HepG2 (cell line): ENCODE measurements around the gene RDH8. TPM values are rescaled to one million over a fixed set of nuclear protein-coding genes. Genes with fewer than 3 reads are reported as not detected.
A peak's percentile ranks its signal among the peaks of the same experiment; 100 is the strongest.

ENCODE experiments used
- ATF3 ChIP-seq: sonication (generic); formaldehyde crosslinking; IDR thresholded peaks from 2 replicates; pipeline ENCODE4 v1.4.0; 2020; ENCODE audit warnings: missing genetic modification reagents
- ATF6 ChIP-seq: sonication (generic); formaldehyde crosslinking; conservative IDR thresholded peaks from 2 replicates; pipeline ENCODE4 v1.4.0; 2020; ENCODE audit warnings: missing genetic modification reagents
- ATF7 ChIP-seq, 2 experiments: fragments of 450-650 bp in 1 of 2; sonication (generic) in 1 of 2; formaldehyde crosslinking in 1 of 2; IDR thresholded peaks; 2 replicates each; pipeline versions ENCODE4 v1.4.0 to v1.6.1; 2016 to 2020; ENCODE audit warnings: antibody characterized with exemption in 1 of 2, mild to moderate bottlenecking in 1 of 2, missing genetic modification reagents in 1 of 2
- ATM ChIP-seq: fragments of 450-650 bp; IDR thresholded peaks from 2 replicates; pipeline ENCODE4 v1.7.1; 2017; ENCODE audit warnings: mild to moderate bottlenecking, borderline replicate concordance
- FOXA1 ChIP-seq, 2 experiments: fragments of 450-650 bp in 1 of 2; sonication (generic) in 1 of 2; formaldehyde crosslinking in 1 of 2; IDR thresholded peaks; 2 replicates each; pipeline versions ENCODE4 v1.4.0 to v1.6.1; 2016 to 2020; ENCODE audit warnings: missing genetic modification reagents in 1 of 2
- GABPA ChIP-seq, 2 experiments: IDR thresholded peaks; 2 replicates each; pipeline ENCODE4 v1.6.1; 2011 to 2016; ENCODE audit warnings: low read depth in 2 of 2, low read length in 1 of 2, missing biosample characterization in 1 of 2, missing genetic modification characterization in 1 of 2
- IKZF1 ChIP-seq: fragments of 450-650 bp; IDR thresholded peaks from 2 replicates; pipeline ENCODE4 v1.7.1; 2016
- IRX3 ChIP-seq: sonication (generic); formaldehyde crosslinking; IDR thresholded peaks from 2 replicates; pipeline ENCODE4 v1.8.1; 2023; ENCODE audit warnings: mild to moderate bottlenecking, low read depth, missing genetic modification reagents, borderline replicate concordance
- MTA3 ChIP-seq: sonication (generic); formaldehyde crosslinking; IDR thresholded peaks from 2 replicates; pipeline ENCODE4 v1.4.0; 2020; ENCODE audit warnings: missing genetic modification reagents
- NCOA5 ChIP-seq: sonication (generic); formaldehyde crosslinking; IDR thresholded peaks from 2 replicates; pipeline ENCODE4 v1.4.0; 2020; ENCODE audit warnings: missing genetic modification reagents
- NCOR1 ChIP-seq: fragments of 200-600 bp; sonication (generic); IDR thresholded peaks from 2 replicates; pipeline ENCODE4 v1.7.0; 2017; ENCODE audit warnings: antibody characterized with exemption, low read length, borderline replicate concordance
- NFIC ChIP-seq: IDR thresholded peaks from 2 replicates; pipeline ENCODE4 v1.6.1; 2012; ENCODE audit warnings: mild to moderate bottlenecking, low read length, inconsistent platforms
- NR1H2 ChIP-seq: sonication (generic); formaldehyde crosslinking; IDR thresholded peaks from 2 replicates; pipeline ENCODE4 v1.8.1; 2022; ENCODE audit warnings: low read depth, missing genetic modification reagents, borderline replicate concordance
- RXRB ChIP-seq: IDR thresholded peaks from 2 replicates; pipeline ENCODE4 v1.6.1; 2016; ENCODE audit warnings: borderline replicate concordance, missing genetic modification reagents, missing compliant biosample characterization
- SOX13 ChIP-seq, 3 experiments: fragments of 450-650 bp in 1 of 3; sonication (generic) in 1 of 3; formaldehyde crosslinking in 1 of 3; IDR thresholded peaks in 2 of 3; conservative IDR thresholded peaks in 1 of 3; 2 replicates each; pipeline versions ENCODE4 v1.5.0 to v1.6.1; 2016 to 2020; ENCODE audit warnings: antibody characterized with exemption in 1 of 3, mild to moderate bottlenecking in 1 of 3, missing compliant biosample characterization in 1 of 3, missing genetic modification reagents in 1 of 3, moderate library complexity in 1 of 3
- SP4 ChIP-seq: sonication (generic); formaldehyde crosslinking; IDR thresholded peaks from 2 replicates; pipeline ENCODE4 v1.8.1; 2023; ENCODE audit warnings: mild to moderate bottlenecking, missing genetic modification reagents
- ZBTB46 ChIP-seq: sonication (generic); formaldehyde crosslinking; IDR thresholded peaks from 2 replicates; pipeline ENCODE4 v1.4.0; 2020; ENCODE audit warnings: mild to moderate bottlenecking, missing genetic modification reagents, borderline replicate concordance
- ZBTB7A ChIP-seq: sonication (generic); formaldehyde crosslinking; IDR thresholded peaks from 2 replicates; pipeline ENCODE4 v1.8.0; 2022; ENCODE audit warnings: mild to moderate bottlenecking, missing genetic modification reagents
- ZC3H13 ChIP-seq: sonication (generic); formaldehyde crosslinking; IDR thresholded peaks from 2 replicates; pipeline ENCODE4 v1.8.1; 2023; ENCODE audit warnings: mild to moderate bottlenecking, missing genetic modification reagents, moderate library complexity
- ZFP37 ChIP-seq: sonication (generic); formaldehyde crosslinking; IDR thresholded peaks from 2 replicates; pipeline ENCODE4 v1.4.0; 2020; ENCODE audit warnings: missing genetic modification reagents, borderline replicate concordance
- ZNF138 ChIP-seq: sonication (generic); formaldehyde crosslinking; IDR thresholded peaks from 2 replicates; pipeline ENCODE4 v1.5.0; 2020; ENCODE audit warnings: mild to moderate bottlenecking, low read depth, missing genetic modification reagents
- ZNF484 ChIP-seq: sonication (generic); formaldehyde crosslinking; IDR thresholded peaks from 2 replicates; pipeline ENCODE4 v1.5.1; 2020; ENCODE audit warnings: mild to moderate bottlenecking, low read depth, missing genetic modification reagents, borderline replicate concordance
- ZNF570 ChIP-seq: sonication (generic); formaldehyde crosslinking; IDR thresholded peaks from 2 replicates; pipeline ENCODE4 v1.4.0; 2020; ENCODE audit warnings: mild to moderate bottlenecking, missing genetic modification reagents, borderline replicate concordance
- ZNF580 ChIP-seq: IDR thresholded peaks from 2 replicates; pipeline ENCODE4 v1.6.1; 2016; ENCODE audit warnings: low read depth, borderline replicate concordance
- ZNF678 ChIP-seq: sonication (generic); formaldehyde crosslinking; IDR thresholded peaks from 2 replicates; pipeline ENCODE4 v1.4.0; 2020; ENCODE audit warnings: mild to moderate bottlenecking, missing genetic modification reagents
- polyA plus RNA-seq, 8 experiments: library from polyadenylated mRNA; depleted of rRNA in 3 of 8; stranded (reverse) in 7 of 8; unstranded in 1 of 8; fragments of >200 nt; fragmentation: Illumina TruSeq in 4 of 8; extraction: Trizol in 4 of 8; gene quantifications; 2 replicates each; pipeline versions ENCODE4 v1.2.1 to v1.2.3, GENCODE V29; 2011 to 2016; ENCODE audit warnings: low read depth in 4 of 8, missing spikeins in 1 of 8, mixed read lengths in 1 of 8; ENCODE audit not compliant: insufficient read depth in 1 of 8
- total RNA-seq, 5 experiments: library from RNA; depleted of rRNA; stranded (reverse); fragments of >200 nt; fragmentation: Illumina TruSeq; extraction: Trizol; gene quantifications; 2 replicates each; pipeline ENCODE4 v1.2.3, GENCODE V29; 2016; ENCODE audit warnings: low read depth in 1 of 5

RDH8 gene
- total and polyA plus RNA-seq, 2 of the 13 experiments (the other 11 are each of a cell fraction or from before 2014, with no cell fraction given): not detected

GRCh38 chr19:10036601-10037071 lies 23.4 kb downstream of the RDH8 start (continued):
- TF ChIP-seq ZBTB46 (CRISPR knock-in tag) (no peak), GABPA (IDR thresholded peaks at IDR 0.05; ENCODE audit: low read depth, low read length) (no peak), GABPA (CRISPR knock-in tag; IDR thresholded peaks at IDR 0.05; ENCODE audit: low read depth) (no peak), FOXA1 (IDR thresholded peaks at IDR 0.05) (no peak), FOXA1 (CRISPR knock-in tag; IDR thresholded peaks at IDR 0.05) (no peak), ZNF678 (CRISPR knock-in tag) (no peak), SOX13 (IDR thresholded peaks at IDR 0.05) (no peak), SOX13 (CRISPR knock-in tag; conservative IDR thresholded peaks at IDR 0.05 in 1 of 2, IDR thresholded peaks at IDR 0.05 in 1 of 2) (peak in 1 of 2 experiments; percentile 83; a peak in 2 of 4 replicates), ZNF138 (no peak), ATF3 (CRISPR knock-in tag) (peak; percentile 51; the same call in 1 of the 2 replicates), ZFP37 (CRISPR knock-in tag) (no peak), ZBTB7A (CRISPR knock-in tag) (no peak), NFIC (no peak), ATF6 (CRISPR knock-in tag) (no peak), ZNF580 (CRISPR knock-in tag) (no peak), ZNF570 (CRISPR knock-in tag) (no peak), ATM (no peak), NCOR1 (peak; percentile 33; the same call in 1 of the 2 replicates), ZNF484 (CRISPR knock-in tag) (no peak), RXRB (CRISPR knock-in tag) (no peak), MTA3 (CRISPR knock-in tag) (no peak), ZC3H13 (CRISPR knock-in tag) (no peak), SP4 (no peak), ATF7 (IDR thresholded peaks at IDR 0.05) (peak; percentile 44; the same call in 1 of the 2 replicates), ATF7 (CRISPR knock-in tag; IDR thresholded peaks at IDR 0.05) (no peak), IRX3 (CRISPR knock-in tag) (no peak), NCOA5 (CRISPR knock-in tag) (no peak), IKZF1 (no peak), NR1H2 (CRISPR knock-in tag) (no peak)
